ENCODE data around the gene RNASEH2A.

The RNASEH2A gene

GRCh38 chr19:12806242-12807081 lies at the start of gene RNASEH2A:
Gene RNASEH2A, plus strand, starts transcription at chr19:12806584. Its CDS starts 90 bp downstream, at chr19:12806674.
- DNase-seq (ENCODE audit: low read depth in 1 of 2, low spot score in 1 of 2) = peak; percentile 82 to 83

- peak; percentile 36 to 49 for DNase-seq (ENCODE audit: low read depth in 1 of 2, low spot score in 1 of 2)
Observed at GRCh38 chr19:12757544-12758274, 48.7 kb upstream of the RNASEH2A start.

- no peak for DNase-seq (ENCODE audit: low read depth in 1 of 2, low spot score in 1 of 2)
Observed at GRCh38 chr19:12759686-12760085, 46.7 kb upstream of the RNASEH2A start.

- no peak for DNase-seq (ENCODE audit: low read depth in 1 of 2, low spot score in 1 of 2)
Observed at GRCh38 chr19:12763100-12763499, 43.3 kb upstream of the RNASEH2A start.

- no peak for DNase-seq (ENCODE audit: low read depth in 1 of 2, low spot score in 1 of 2)
Observed at GRCh38 chr19:12764698-12765097, 41.7 kb upstream of the RNASEH2A start.

- DNase-seq (ENCODE audit: low read depth in 1 of 2, low spot score in 1 of 2) = peak in 1 of 2 donors; percentile 56
Observed at GRCh38 chr19:12766051-12766521, 40.3 kb upstream of the RNASEH2A start.

GRCh38 chr19:12767150-12767549 lies 39.2 kb upstream of the RNASEH2A start:
- no peak for DNase-seq (ENCODE audit: low read depth in 1 of 2, low spot score in 1 of 2)

GRCh38 chr19:12767666-12768065 lies 38.7 kb upstream of the RNASEH2A start:
- no peak for DNase-seq (ENCODE audit: low read depth in 1 of 2, low spot score in 1 of 2)

- peak in 1 of 2 donors; percentile 46 for DNase-seq (ENCODE audit: low read depth in 1 of 2, low spot score in 1 of 2)
Observed at GRCh38 chr19:12769689-12770088, 36.7 kb upstream of the RNASEH2A start.

GRCh38 chr19:12770922-12771321 lies 35.5 kb upstream of the RNASEH2A start:
- DNase-seq (ENCODE audit: low read depth in 1 of 2, low spot score in 1 of 2) = no peak

GRCh38 chr19:12772323-12772722 lies 34.1 kb upstream of the RNASEH2A start:
- no peak for DNase-seq (ENCODE audit: low read depth in 1 of 2, low spot score in 1 of 2)

GRCh38 chr19:12773571-12773970 lies 32.8 kb upstream of the RNASEH2A start:
- no peak for DNase-seq (ENCODE audit: low read depth in 1 of 2, low spot score in 1 of 2)

- DNase-seq (ENCODE audit: low read depth in 1 of 2, low spot score in 1 of 2) = no peak
Observed at GRCh38 chr19:12774588-12775555, 31.5 kb upstream of the RNASEH2A start, which contains the start of gene HOOK2. Gene HOOK2, minus strand, starts transcription at chr19:12775552. Its CDS starts 103 bp downstream, at chr19:12775449.

GRCh38 chr19:12777217-12778016 lies 29.0 kb upstream of the RNASEH2A start:
- peak; percentile 69 to 73 for DNase-seq (ENCODE audit: low read depth in 1 of 2, low spot score in 1 of 2)

- no peak for DNase-seq (ENCODE audit: low read depth in 1 of 2, low spot score in 1 of 2)
Observed at GRCh38 chr19:12778017-12778904, 28.1 kb upstream of the RNASEH2A start.

- no peak for DNase-seq (ENCODE audit: low read depth in 1 of 2, low spot score in 1 of 2)
Observed at GRCh38 chr19:12778905-12779161, 27.6 kb upstream of the RNASEH2A start.

GRCh38 chr19:12779162-12779993 lies 27.0 kb upstream of the RNASEH2A start:
- no peak for DNase-seq (ENCODE audit: low read depth in 1 of 2, low spot score in 1 of 2)

- DNase-seq (ENCODE audit: low read depth in 1 of 2, low spot score in 1 of 2) = no peak
Observed at GRCh38 chr19:12782174-12782423, 24.3 kb upstream of the RNASEH2A start.
